Hepatocyte (in vitro differentiated cells): ENCODE results near the gene P2RX4.

Experiments
- CTCF ChIP-seq: fragments of 200-600 bp; sonication (generic); IDR thresholded peaks from 2 replicates; pipeline ENCODE4 v1.5.1; 2016; ENCODE audit warnings: antibody characterized with exemption, mild to moderate bottlenecking; ENCODE audit not compliant: poor library complexity
- EZH2phosphoT487 ChIP-seq: fragments of 200-600 bp; sonication (generic); IDR thresholded peaks from one replicate; pipeline ENCODE4 v1.6.1; 2018; ENCODE audit warnings: antibody characterized with exemption, mild to moderate bottlenecking, low read depth, moderate library complexity; ENCODE audit not compliant: unreplicated experiment, severe bottlenecking

GRCh38 chr12:121252712-121253345 lies 42.9 kb downstream of the P2RX4 start:
- TF ChIP-seq CTCF (no peak), EZH2phosphoT487 (no peak)
